ENCODE data around the gene CT45A5. TPM values are rescaled to one million over a fixed set of nuclear protein-coding genes. Genes with fewer than 3 reads are reported as not detected.
"Not testable (repeated sequence)": the region's sequence is repeated elsewhere in the genome, so short reads cannot be mapped to it uniquely, and the experiment has no call there.

Gene CT45A5
- total and polyA plus RNA-seq, 8 donors = not detected

DNA sequence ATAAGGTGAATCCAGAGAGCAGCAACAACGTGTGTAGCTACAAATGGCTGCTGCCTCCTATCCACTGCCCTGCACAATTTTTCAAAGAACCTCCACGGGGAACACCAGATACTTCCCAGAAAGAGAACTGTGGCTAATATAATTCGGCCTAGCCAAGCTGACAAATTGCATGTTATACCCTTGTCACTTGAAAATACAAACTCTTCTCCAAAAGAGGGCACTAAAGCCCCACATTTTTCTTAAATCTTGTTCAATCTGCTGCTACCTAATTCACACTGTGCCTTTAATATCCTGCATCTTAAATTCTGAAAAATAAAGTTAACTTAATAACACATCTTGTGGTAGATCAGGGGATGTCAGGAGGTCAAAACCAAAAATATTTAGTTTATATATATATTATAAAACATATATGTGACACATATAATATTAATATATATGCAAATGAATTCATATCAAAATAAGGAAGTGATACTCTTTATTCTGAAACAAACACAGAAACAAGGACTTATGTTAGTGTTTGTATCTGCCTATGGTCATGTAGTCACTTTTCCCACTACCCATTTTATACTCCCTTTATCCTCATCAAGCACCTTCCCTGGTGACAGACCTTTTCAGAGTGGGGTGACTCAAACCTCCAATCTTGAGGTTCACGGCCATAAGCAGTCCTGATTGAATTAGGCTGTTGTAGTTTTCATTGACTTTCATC is 47.8 kb downstream of the CT45A5 start:
- DNase-seq = no peak
- no peaks in the 10 kb centered on the region for H3K9me3 ChIP-seq
- no peak overlapping the region for H3K4me3 ChIP-seq
- H3K27ac ChIP-seq = no peak overlapping the region
- H3K27me3 ChIP-seq = no peaks in the 10 kb centered on the region
- no peak for TF ChIP-seq POLR2A (IDR thresholded peaks at IDR 0.05)
- no peak for TF ChIP-seq POLR2AphosphoS5 (IDR thresholded peaks at IDR 0.05)
- TF ChIP-seq, protein P1, sequence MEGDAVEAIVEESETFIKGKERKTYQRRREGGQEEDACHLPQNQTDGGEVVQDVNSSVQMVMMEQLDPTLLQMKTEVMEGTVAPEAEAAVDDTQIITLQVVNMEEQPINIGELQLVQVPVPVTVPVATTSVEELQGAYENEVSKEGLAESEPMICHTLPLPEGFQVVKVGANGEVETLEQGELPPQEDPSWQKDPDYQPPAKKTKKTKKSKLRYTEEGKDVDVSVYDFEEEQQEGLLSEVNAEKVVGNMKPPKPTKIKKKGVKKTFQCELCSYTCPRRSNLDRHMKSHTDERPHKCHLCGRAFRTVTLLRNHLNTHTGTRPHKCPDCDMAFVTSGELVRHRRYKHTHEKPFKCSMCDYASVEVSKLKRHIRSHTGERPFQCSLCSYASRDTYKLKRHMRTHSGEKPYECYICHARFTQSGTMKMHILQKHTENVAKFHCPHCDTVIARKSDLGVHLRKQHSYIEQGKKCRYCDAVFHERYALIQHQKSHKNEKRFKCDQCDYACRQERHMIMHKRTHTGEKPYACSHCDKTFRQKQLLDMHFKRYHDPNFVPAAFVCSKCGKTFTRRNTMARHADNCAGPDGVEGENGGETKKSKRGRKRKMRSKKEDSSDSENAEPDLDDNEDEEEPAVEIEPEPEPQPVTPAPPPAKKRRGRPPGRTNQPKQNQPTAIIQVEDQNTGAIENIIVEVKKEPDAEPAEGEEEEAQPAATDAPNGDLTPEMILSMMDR (IDR thresholded peaks at IDR 0.05) = no peak
- no peak for TF ChIP-seq EP300 (IDR thresholded peaks at IDR 0.05)
- intact Hi-C loops (cut with DNase I; ENCODE audit: low total_unique reads) = no loop called here
- H3K36me3 ChIP-seq = no peaks in the 10 kb centered on the region
- H3K4me1 ChIP-seq = no peaks in the 10 kb centered on the region
- 26 to 50% (median 48%) methylated on average over 4 of the region's 4 CpGs for WGBS, 5 donors

DNA sequence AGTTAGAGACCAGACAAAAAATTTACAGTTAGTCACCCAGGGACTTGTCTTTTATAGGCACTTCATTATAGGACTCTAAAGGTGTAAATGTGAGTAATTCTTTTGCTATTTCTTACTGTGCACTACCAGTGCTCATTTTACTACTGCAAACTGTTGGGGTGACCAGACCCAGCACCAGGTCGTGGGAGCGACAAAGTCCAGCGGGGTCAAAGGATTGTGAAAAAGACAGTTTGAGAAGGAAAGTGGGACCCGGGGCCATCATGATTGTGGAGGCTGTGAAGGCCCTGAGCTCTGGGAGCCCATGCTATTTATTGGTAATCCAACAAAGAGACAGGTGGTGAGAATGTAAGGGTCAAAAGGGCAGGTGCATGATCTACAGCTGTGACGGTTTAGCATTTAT is 50.6 kb downstream of the CT45A5 start:
- H3K4me3 ChIP-seq; H3K4me1 ChIP-seq; H3K27me3 ChIP-seq; intact Hi-C loops (cut with DNase I; ENCODE audit: low total_unique reads); H3K36me3 ChIP-seq; H3K27ac ChIP-seq; H3K9me3 ChIP-seq; DNase-seq: not testable (repeated sequence)
- 63 to 77% (median 70%) methylated on average over 5 of the region's 5 CpGs for WGBS, 5 donors

Other genes with a start within 250 kb of the CT45A5 start
- not detected for gene CT45A1, start 71.9 kb downstream of the CT45A5 start, total RNA-seq
- gene CT45A1, start 71.9 kb downstream of the CT45A5 start, polyA plus RNA-seq = not detected
- gene CT45A3, start 17.3 kb downstream of the CT45A5 start, total RNA-seq = not detected
- gene CT45A3, start 17.3 kb downstream of the CT45A5 start, polyA plus RNA-seq = not detected
- not detected for gene CT45A6, start 17.3 kb upstream of the CT45A5 start, total RNA-seq
- gene CT45A6, start 17.3 kb upstream of the CT45A5 start, polyA plus RNA-seq = not detected
- not detected for gene CT45A2, start 34.5 kb upstream of the CT45A5 start, total RNA-seq
- gene CT45A2, start 34.5 kb upstream of the CT45A5 start, polyA plus RNA-seq = not detected
- not detected for gene CT45A7, start 51.8 kb upstream of the CT45A5 start, total RNA-seq
- gene CT45A7, start 51.8 kb upstream of the CT45A5 start, polyA plus RNA-seq = not detected
- not detected for gene CT45A8, start 69.0 kb upstream of the CT45A5 start, total RNA-seq
- gene CT45A8, start 69.0 kb upstream of the CT45A5 start, polyA plus RNA-seq = not detected
- not detected for gene CT45A9, start 86.3 kb upstream of the CT45A5 start, total RNA-seq
- not detected for gene CT45A9, start 86.3 kb upstream of the CT45A5 start, polyA plus RNA-seq
- gene CT45A10, start 107.9 kb upstream of the CT45A5 start, total RNA-seq = not detected
- not detected for gene CT45A10, start 107.9 kb upstream of the CT45A5 start, polyA plus RNA-seq
- not detected for gene SAGE1, start 108.2 kb upstream of the CT45A5 start, total RNA-seq
- not detected for gene SAGE1, start 108.2 kb upstream of the CT45A5 start, polyA plus RNA-seq
- gene MMGT1, start 188.5 kb upstream of the CT45A5 start, total RNA-seq = 10 to 100 TPM in 4 of 5 donors, 1 to 10 TPM in 1; 4.3 to 27.2 (median 12.9) TPM
- gene MMGT1, start 188.5 kb upstream of the CT45A5 start, polyA plus RNA-seq = 1 to 10 TPM; 6.3 to 8.9 (median 7.2) TPM
- 10 to 100 TPM in 1 of 5 donors, 1 to 10 TPM in 3, under 1 TPM in 1; 0.58 to 26.4 (median 8.8) TPM for gene SLC9A6, start 199.9 kb upstream of the CT45A5 start, total RNA-seq
- 1 to 10 TPM; 1.2 to 6.9 (median 3.9) TPM for gene SLC9A6, start 199.9 kb upstream of the CT45A5 start, polyA plus RNA-seq